ENCODE measurements around the gene SMIM32.

DNA sequence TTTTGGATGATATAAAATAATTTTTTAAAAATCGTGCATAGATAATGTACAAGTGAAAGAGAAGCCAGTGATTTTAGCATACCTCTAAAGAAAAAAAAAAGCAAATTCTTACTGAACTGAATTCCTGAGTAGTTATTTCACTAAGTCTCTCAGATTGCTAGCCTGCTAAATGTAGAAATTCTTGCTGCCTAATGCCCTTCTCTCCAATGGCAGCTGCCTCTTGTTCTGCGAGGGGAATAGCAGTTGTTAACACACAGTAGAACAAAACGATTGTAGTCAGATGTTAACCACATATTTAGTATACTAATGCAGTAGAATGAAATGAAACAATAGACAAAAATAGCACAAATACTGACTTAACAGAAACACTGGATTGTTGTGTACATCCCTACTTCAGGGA is 33.5 kb downstream of the SMIM32 start:
- TF ChIP-seq, protein P1, sequence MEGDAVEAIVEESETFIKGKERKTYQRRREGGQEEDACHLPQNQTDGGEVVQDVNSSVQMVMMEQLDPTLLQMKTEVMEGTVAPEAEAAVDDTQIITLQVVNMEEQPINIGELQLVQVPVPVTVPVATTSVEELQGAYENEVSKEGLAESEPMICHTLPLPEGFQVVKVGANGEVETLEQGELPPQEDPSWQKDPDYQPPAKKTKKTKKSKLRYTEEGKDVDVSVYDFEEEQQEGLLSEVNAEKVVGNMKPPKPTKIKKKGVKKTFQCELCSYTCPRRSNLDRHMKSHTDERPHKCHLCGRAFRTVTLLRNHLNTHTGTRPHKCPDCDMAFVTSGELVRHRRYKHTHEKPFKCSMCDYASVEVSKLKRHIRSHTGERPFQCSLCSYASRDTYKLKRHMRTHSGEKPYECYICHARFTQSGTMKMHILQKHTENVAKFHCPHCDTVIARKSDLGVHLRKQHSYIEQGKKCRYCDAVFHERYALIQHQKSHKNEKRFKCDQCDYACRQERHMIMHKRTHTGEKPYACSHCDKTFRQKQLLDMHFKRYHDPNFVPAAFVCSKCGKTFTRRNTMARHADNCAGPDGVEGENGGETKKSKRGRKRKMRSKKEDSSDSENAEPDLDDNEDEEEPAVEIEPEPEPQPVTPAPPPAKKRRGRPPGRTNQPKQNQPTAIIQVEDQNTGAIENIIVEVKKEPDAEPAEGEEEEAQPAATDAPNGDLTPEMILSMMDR (IDR thresholded peaks at IDR 0.05; ENCODE audit: extremely low read depth in 1 of 2, insufficient read depth in 1 of 2, low read depth in 1 of 2, low read length in 2 of 2): no peak
- TF ChIP-seq, protein P2, sequence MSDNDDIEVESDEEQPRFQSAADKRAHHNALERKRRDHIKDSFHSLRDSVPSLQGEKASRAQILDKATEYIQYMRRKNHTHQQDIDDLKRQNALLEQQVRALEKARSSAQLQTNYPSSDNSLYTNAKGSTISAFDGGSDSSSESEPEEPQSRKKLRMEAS (IDR thresholded peaks at IDR 0.05; ENCODE audit: insufficient read depth, insufficient read length): no peak
- TF ChIP-seq POLR2A (IDR thresholded peaks at IDR 0.05; ENCODE audit: low read depth, low read length) (no peak), MYC (IDR thresholded peaks at IDR 0.05; ENCODE audit: low read depth, low read length) (no peak), POLR2AphosphoS5 (IDR thresholded peaks at IDR 0.05; ENCODE audit: insufficient read depth, low read depth, low read length) (no peak)

Measured in endothelial cell of umbilical vein (primary cell).